Islet precursor cell (in vitro differentiated cells): Measurements from ENCODE around the gene XYLT2.
A peak's percentile ranks its signal among the peaks of the same experiment; 100 is the strongest.

Experiments used
- DNase-seq: peaks from one replicate; pipeline ENCODE4 v3.0.0-alpha.2; 2018

Gene XYLT2

GRCh38 chr17:50365649-50366393, 19.9 kb downstream of the XYLT2 start:
- DNase-seq: no peak

GRCh38 chr17:50367401-50367800, 21.5 kb downstream of the XYLT2 start:
- DNase-seq: no peak

- no peak for DNase-seq
Observed at GRCh38 chr17:50370052-50370451, 24.1 kb downstream of the XYLT2 start.

GRCh38 chr17:50371526-50371925, 25.6 kb downstream of the XYLT2 start:
- DNase-seq: no peak

DNA sequence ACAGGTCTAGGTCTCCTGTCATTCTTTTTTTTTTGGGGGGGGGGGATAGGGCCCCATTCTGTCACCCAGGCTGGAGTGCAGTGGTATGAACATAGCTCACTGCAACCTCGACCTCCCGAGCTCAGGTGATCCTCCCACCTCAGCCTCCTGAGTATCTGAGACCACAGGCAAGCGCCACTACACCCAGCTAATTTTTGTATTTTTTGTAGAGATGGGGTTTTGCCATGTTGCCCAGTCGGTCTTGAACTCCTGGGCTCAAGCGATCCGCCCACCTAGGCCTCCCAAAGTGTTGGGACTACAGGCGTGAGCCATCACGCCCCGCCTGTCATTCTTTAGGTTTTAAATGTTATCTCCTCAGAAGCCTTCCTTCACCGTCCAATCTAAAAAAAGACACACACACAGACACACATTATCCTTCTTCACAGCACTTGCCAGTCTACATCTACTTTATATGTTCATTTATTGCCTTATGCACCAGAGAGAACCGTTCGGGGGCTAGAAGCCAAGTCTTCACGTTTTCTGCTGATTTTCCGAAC, 26.4 kb downstream of the XYLT2 start:
- DNase-seq: no peak

- DNase-seq: peak; percentile 95
Observed at GRCh38 chr17:50372758-50373556, 27.0 kb downstream of the XYLT2 start, which contains the start of the genes EME1 and MRPL27. TSS of gene EME1 (plus strand) at chr17:50373229. CDS start at chr17:50375209, 1,980 bp downstream. TSS of gene MRPL27 (minus strand) at chr17:50373184. CDS start at chr17:50373170, 14 bp downstream.

- DNase-seq: no peak
Observed at GRCh38 chr17:50373705-50374104, 27.8 kb downstream of the XYLT2 start.

- DNase-seq: no peak
Observed at GRCh38 chr17:50375858-50376538, 30.1 kb downstream of the XYLT2 start.

DNA sequence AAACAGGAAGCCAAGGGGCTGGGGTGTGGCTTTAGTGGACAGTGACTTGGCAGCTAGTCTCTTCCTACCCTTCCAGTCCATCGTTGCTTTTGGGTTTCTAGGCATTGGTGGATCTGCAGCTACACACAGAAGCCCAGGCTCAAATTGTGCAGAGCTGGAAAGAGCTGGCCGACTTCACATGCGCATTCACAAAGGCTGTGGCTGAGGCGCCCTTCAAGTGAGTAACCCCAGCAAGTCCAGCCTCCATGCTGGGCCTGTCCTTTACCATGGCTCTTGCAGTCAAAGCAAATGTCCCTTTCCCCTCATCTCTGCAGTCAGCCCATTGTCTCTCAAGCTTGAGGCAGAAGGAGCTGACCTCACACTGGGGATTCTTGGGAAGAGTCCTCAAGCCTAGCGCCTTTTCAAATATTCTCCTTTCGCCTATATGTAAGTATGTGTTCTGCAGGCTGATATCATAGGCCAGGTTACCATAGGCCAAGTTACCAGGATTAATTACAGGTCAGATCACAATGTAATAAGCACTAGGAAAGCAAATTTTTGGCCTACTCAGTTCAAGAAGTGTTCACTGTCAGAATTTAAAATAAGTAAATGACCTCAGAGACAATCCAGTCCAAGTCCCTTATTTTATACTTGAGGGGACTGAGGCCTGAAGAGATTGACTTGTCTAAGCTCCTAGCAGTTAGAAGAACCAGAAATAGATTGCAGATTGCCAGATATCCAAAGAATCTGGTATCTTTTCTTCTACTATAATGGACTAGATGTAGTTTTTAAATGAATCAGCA, 33.6 kb downstream of the XYLT2 start:
- DNase-seq: no peak

GRCh38 chr17:50380369-50381259, 34.7 kb downstream of the XYLT2 start:
- no peak for DNase-seq

DNA sequence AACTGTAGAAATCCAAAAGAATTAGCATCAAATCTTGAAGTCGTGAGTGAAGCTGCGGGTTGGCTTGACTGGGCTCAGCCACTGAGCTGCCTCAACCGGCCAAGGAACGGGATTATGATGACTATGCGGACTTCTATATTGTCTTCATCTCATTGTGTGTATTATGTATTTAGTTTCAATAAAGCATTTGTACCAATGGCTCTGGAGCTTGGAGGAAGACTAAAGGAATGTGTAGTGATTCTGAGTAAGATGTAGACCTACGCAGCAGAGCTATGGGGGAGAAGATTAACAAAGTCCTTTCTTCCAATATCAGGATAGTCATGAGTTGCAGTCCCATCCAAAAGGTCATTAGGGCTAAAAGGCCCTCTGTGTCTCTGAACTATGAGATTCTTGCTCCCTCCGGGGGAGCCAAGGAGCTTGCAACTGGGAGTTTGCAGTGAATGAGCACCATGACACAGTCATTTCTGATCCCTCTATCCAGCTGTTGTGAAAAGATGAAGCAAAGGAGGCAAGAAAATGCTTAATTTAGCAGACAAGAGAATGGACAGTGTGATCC, 35.4 kb downstream of the XYLT2 start:
- no peak for DNase-seq

DNA sequence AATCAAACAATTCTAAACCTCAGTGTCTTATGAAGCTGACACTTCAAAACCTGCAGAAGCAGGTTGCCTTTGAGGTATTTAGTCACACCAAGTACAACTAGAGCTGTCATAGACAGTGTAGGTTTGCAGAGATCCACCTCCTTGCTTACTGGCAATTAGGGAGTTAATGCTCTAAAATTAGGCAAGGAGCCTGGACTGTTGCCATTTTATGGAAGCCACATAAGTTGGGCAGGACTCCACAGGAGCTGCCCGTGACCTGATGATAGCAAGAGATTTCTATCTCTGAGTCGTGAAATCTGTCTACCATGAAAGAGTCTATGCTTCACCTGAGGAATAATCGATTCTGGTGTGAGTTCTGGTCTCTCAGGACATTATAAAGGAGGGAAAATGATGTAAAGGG, 36.0 kb downstream of the XYLT2 start:
- DNase-seq: no peak

- DNase-seq: no peak
Observed at GRCh38 chr17:50382931-50383330, 37.0 kb downstream of the XYLT2 start.

GRCh38 chr17:50386510-50386909, 40.6 kb downstream of the XYLT2 start:
- DNase-seq: no peak

GRCh38 chr17:50388728-50389127, 42.8 kb downstream of the XYLT2 start:
- DNase-seq: no peak

- no peak for DNase-seq
Observed at GRCh38 chr17:50389534-50389933, 43.6 kb downstream of the XYLT2 start.

GRCh38 chr17:50392621-50393020, 46.7 kb downstream of the XYLT2 start:
- DNase-seq: no peak

DNA sequence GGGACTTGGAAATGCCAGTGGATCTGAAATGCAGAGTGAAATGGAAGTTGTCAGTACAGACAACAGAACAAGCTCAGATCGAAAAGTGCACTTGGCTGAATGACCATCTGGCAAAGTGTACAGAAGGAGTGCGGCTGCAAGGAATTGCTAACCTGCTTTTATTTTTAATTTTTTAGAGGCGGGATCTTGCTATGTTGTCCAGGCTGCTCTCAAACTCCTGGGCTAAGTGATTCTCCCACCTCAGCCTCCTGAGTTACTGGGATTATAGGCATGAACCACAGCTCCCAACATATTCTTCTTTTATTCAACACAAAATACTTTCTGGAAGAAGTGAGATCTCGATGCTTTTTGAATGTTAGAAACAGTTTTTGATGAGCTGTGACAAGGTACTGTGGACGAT, 47.8 kb downstream of the XYLT2 start:
- no peak for DNase-seq

GRCh38 chr17:50394711-50395110, 48.8 kb downstream of the XYLT2 start:
- DNase-seq: no peak

GRCh38 chr17:50396261-50397110, 50.6 kb downstream of the XYLT2 start:
- no peak for DNase-seq
